HG03280 (cell line): ENCODE results near the gene NCAN.
"Not testable (repeated sequence)": the region's sequence is repeated elsewhere in the genome, so short reads cannot be mapped to it uniquely, and the experiment has no call there.

ENCODE experiments used
- ATAC-seq: cut with Tn5 transposase; IDR thresholded peaks from one replicate; pipeline ENCODE4 v1.9.1; 2021; ENCODE audit warnings: mild to moderate bottlenecking, moderate library complexity; ENCODE audit not compliant: unreplicated experiment

NCAN gene

GRCh38 chr19:19223636-19224035, 11.9 kb downstream of the NCAN start:
- ATAC-seq = no peak

DNA sequence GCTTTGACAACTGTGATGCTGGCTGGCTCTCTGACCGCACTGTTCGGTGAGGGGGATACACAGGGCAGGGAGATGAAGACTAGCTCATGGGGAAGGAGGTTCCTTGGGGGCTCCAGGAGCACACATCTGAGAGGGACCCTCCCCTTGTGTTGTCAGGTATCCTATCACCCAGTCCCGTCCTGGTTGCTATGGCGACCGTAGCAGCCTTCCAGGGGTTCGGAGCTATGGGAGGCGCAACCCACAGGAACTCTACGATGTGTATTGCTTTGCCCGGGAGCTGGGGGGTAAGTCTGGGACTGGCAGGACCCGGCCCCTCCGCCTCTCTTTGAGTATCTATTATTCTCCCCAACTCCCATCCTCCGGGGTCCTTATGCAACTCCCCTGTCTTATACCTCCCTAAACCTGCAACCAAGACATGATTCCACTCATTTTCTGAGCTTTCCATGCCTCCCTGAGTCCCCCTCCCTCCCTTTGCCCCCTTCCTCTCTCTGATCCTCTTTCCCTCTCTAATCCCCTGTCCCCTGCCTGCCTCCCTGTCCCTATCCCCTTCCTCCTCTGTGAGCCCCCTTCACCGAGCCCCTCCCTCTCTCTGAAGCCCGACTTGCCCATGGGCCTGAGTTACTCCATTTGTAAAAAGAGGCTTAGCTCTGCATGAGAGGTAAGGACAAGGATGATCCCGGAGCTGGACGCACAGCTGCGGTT, 12.5 kb downstream of the NCAN start:
- no peak for ATAC-seq

GRCh38 chr19:19224852-19225494, 13.2 kb downstream of the NCAN start:
- no peak for ATAC-seq

GRCh38 chr19:19226204-19226603, 14.4 kb downstream of the NCAN start:
- ATAC-seq = no peak

- ATAC-seq = no peak
Measured at GRCh38 chr19:19226663-19227062, 14.9 kb downstream of the NCAN start.

DNA sequence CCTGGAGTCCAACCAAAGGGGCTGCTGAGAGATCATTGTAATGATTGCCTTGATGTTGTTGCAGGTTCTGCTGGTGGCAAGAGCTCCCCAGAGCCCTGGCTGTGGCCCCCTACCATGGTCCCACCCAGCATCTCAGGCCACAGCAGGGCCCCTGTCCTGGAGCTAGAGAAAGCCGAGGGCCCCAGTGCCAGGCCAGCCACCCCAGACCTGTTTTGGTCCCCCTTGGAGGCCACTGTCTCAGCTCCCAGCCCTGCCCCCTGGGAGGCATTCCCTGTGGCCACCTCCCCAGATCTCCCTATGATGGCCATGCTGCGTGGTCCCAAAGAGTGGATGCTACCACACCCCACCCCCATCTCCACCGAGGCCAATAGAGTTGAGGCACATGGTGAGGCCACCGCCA, 15.5 kb downstream of the NCAN start:
- no peak for ATAC-seq

- ATAC-seq = no peak
Measured at GRCh38 chr19:19229701-19230100, 17.9 kb downstream of the NCAN start.

DNA sequence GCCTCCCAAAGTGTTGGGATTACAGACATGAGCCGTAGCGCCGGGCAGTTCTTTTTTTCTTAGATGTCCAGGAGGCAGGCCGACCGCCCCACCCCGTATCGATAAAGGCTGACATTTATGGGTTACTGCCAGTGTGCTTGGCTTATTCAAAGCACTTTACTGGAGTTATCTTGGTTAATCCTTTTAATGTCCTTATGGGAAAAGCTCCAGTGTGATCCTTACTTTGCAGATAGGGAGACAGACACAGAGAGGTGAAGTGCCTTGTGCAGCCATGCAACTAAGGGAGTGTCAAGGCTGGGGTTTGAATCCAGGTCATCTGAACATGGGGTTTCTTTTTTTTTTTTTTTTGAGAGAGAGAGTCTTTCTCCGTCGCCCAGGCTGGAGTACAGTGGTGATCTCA, 19.2 kb downstream of the NCAN start:
- no peak for ATAC-seq

DNA sequence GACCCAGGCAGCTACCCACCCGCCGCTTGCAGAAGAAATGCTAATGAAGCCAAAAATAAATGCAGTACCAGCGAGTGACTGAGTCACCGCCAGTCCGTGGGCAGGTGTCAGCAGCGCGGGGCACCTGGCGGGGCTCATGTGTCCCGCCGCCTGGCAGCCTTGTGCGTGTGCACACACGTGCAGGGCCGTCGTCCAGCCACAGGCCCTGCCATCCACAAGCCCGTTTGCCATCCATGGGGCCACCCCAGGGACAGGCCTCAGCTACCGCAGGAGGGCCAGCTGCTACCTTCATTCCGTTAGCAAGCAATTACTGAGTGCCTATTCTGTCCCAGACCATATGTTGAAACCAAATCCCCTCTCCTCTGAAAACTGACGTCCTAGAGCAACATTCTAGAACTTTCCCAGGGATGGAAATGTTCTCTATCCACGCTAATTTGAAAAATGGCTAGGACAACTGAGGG, 20.5 kb downstream of the NCAN start:
- no peak for ATAC-seq

- no peak for ATAC-seq
Measured at GRCh38 chr19:19234220-19234816, 22.6 kb downstream of the NCAN start.

- no peak for ATAC-seq
Measured at GRCh38 chr19:19236173-19236572, 24.4 kb downstream of the NCAN start.

DNA sequence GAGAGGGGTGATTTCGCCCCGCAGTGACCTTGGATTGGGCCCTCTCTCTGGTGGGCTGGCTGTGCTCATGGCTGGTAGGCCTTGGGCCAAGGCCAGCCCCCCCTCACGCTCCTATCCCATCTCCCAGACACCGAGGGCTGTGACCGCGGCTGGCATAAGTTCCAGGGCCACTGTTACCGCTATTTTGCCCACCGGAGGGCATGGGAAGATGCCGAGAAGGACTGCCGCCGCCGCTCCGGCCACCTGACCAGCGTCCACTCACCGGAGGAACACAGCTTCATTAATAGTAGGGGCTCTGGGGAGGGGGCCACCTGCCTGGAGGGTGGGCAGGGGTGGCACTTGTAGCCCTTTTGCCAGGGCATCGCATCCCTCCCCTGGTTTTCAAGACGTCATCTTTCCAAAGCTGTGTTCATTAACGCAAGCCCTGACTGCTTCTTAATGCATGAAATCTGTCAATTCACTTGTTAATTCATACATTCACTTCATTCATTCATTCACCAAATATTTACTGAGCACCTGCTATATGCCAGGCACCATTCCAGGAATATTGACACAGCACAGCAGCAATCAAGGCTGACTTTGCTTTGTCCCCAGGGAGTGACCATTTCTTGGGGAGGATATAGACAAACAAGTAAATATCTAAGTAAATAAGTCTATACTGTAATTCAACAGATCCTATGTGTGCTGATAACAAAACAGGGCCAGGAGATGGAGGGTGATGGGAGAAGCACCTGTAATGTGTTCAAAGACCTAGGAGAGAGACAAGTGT, 26.6 kb downstream of the NCAN start:
- no peak for ATAC-seq

DNA sequence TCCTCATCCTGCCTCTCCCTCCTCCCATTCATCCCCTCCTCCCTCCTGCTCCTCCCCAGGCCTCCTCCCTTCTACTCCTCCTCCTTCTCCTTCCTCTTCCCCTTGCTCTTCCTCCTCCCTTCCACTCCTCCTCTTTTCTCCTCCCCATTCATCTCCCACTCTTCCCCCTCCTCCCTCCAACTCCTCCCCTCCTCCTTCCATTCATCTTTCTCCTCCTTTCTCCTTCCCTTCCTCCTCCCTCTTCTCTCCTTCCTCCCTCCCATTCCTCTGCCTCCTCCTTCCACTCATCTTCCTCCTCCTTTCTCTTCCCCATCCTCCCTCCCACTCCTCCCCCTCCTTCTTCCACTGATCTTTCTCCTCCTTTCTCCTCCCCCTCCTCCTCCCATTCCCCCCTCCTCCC, 27.9 kb downstream of the NCAN start:
- no peak for ATAC-seq

DNA sequence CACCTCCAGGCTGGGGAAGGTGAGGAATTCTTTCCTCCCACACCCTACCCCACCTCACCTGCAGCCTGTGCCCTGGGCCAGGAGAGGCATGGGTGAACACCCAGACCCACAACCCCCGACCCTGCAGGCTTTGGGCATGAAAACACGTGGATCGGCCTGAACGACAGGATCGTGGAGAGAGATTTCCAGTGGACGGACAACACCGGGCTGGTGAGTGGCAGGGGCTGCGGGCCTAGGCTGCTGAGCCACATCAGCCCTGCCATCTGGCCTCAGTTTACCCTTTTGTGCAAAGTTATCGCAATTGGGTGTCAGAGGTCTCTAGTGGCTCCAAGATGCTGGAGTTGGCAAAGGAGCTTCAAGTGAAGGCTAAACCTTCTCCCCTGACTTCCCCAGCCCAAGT, 28.7 kb downstream of the NCAN start:
- no peak for ATAC-seq

- ATAC-seq = no peak
Measured at GRCh38 chr19:19250196-19250801, 38.5 kb downstream of the NCAN start.

- ATAC-seq = not testable (repeated sequence)
Measured at GRCh38 chr19:19253409-19253808, 41.7 kb downstream of the NCAN start.

DNA sequence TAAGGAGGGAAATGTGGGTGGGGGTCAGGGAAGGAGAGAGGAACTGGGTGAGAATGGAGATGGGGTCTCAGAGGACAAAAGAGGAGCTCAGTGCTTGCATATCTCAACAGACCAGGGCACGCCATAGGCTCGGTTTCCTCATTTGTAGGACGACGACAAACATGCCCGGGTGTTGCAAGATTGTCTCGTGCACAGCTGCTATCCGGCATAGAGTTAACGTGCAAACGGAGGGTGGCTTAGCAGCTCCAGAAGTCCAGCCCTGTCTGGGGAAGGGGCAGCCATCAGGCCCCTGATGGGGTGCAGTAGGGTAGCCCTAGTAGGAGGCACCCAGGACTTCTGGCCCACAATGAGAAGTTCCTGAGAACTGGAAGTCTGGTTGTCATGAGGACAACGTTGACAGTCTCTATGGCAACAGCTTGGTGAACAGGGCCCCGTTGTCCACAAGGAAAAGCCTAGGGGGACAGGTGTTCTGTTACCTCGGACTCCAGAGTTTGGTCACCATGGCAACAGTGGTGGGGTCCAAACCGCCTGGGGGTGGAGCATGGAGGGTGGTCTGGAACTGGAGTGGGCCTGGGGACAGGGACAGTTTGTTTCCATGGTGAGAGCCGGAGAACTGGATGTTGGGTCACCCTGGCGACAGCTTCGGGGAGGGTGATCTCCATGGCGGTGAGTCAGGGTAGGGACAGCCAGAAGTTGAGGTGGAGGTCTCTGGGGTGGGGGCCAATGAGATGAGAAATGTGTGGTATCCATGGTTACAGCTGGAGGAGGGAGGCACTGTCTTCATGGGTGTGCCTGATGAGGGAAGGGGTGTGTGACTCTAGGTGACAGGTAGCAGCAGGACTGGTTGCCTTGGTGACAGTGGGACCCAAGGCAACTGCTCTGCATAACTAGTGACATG, 44.6 kb downstream of the NCAN start:
- ATAC-seq = no peak

DNA sequence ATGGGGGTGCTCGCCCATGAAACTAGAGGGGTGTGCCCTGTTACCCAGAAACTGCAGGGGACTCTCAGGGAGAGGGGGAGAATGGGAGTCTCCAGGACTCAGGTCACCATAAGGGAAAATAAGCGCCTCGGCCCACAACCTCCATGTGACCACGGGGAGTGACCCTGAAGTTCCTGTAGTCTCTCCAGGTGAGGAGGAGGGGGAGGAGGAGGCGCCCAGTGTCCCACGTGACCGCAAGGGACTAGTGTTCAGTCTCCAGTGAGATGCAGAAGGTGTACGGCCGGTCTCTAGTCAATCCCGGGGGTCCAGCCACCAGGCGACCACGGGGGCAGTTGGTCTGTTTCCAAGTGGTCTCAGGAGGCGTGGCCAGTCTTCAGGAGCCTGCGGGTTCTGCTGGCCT, 45.4 kb downstream of the NCAN start:
- no peak for ATAC-seq

- ATAC-seq = no peak
Measured at GRCh38 chr19:19257836-19258588, 46.3 kb downstream of the NCAN start.
